NOMO-1 treated with DMSO at 0.1 percent for 48 hours (cell line): ENCODE measurements around the gene RBMY1F.
"Not testable (repeated sequence)": the region's sequence is repeated elsewhere in the genome, so short reads cannot be mapped to it uniquely, and the experiment has no call there.

ENCODE experiments used
- DNase-seq: peaks from one replicate; lab custom pipeline; 2025; ENCODE audit not compliant: unreplicated experiment; lab: John Stamatoyannopoulos, UW

The RBMY1F gene

GRCh38 chrY:22182823-22183222 lies at the start of gene RBMY1F:
TSS of gene RBMY1F (minus strand) at chrY:22182923. CDS start at chrY:22180969, 1,954 bp downstream.
- DNase-seq, result not testable (repeated sequence)

- DNase-seq, result not testable (repeated sequence)
Observed at GRCh38 chrY:22151144-22151543, 31.6 kb downstream of the RBMY1F start.

- DNase-seq, result not testable (repeated sequence)
Observed at GRCh38 chrY:22141011-22141695, 41.6 kb downstream of the RBMY1F start.

- DNase-seq, result not testable (repeated sequence)
Observed at GRCh38 chrY:22134719-22135118, 48.0 kb downstream of the RBMY1F start.

- not testable (repeated sequence) for DNase-seq
Observed at GRCh38 chrY:22130494-22130893, 52.2 kb downstream of the RBMY1F start.
